Measurements from ENCODE around the gene ZEB2. TPM values are rescaled to one million over a fixed set of nuclear protein-coding genes. Genes with fewer than 3 reads are reported as not detected.

Gene ZEB2
- total RNA-seq, 1 donor from 2014 or later = 88.5 TPM

- no peaks in the 10 kb centered on the region for H3K9me3 Mint-ChIP-seq
- peaks cover 4% of the 10 kb centered on the region for H3K36me3 Mint-ChIP-seq
- peaks cover 26% of the 10 kb centered on the region for H3K27me3 Mint-ChIP-seq
- H3K4me3 Mint-ChIP-seq = no peak overlapping the region
- no peak for DNase-seq (ENCODE audit: extremely low spot score, unreplicated experiment)
- H3K27ac Mint-ChIP-seq = no peak overlapping the region
- peaks cover 25% of the 10 kb centered on the region for H3K4me1 Mint-ChIP-seq (ENCODE audit: unreplicated experiment)
- TF ChIP-seq CTCF (conservative IDR thresholded peaks at IDR 0.05) = no peak
These were observed 43.2 kb downstream of the ZEB2 start for GRCh38 chr2:144476682-144477081.

DNA sequence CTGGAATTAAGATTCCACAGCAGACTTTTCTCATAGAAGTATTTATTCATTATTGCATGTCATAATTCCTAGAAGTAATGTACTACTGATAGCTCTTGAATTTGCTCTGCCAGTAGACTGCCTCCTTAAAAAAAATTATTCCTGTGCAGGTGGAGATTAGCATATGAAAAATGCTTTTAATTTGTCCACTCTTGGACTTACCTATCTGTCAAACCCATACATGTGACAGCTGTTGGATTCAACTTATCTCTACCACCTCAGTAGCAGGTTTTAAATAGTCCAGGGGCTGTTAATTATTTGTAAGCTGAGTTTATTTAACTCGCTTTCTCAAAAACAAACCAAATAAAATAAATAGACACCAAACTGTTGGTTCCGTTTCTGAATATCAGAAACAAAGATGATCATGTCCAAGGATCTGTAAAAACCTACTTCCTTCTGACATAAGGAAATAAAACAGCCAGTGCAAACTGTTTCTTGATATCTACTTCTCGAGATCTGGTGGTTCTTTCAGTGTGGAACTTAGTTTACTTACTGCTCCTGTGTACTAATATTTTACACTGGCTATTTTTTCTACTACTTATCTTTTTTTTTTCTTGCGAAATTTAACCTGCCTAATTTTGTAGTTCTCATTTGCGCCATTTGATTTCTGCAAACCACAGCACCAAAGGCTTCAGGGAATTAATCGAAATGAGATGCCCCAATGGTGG, 44.2 kb downstream of the ZEB2 start:
- TF ChIP-seq CTCF (conservative IDR thresholded peaks at IDR 0.05) = no peak
- H3K4me1 Mint-ChIP-seq (ENCODE audit: unreplicated experiment) = peaks cover 21% of the 10 kb centered on the region
- H3K27me3 Mint-ChIP-seq = peaks cover 32% of the 10 kb centered on the region
- no peak overlapping the region for H3K27ac Mint-ChIP-seq
- no peaks in the 10 kb centered on the region for H3K9me3 Mint-ChIP-seq
- H3K36me3 Mint-ChIP-seq = peaks cover 4% of the 10 kb centered on the region
- no peak for DNase-seq (ENCODE audit: extremely low spot score, unreplicated experiment)
- no peak overlapping the region for H3K4me3 Mint-ChIP-seq

DNA sequence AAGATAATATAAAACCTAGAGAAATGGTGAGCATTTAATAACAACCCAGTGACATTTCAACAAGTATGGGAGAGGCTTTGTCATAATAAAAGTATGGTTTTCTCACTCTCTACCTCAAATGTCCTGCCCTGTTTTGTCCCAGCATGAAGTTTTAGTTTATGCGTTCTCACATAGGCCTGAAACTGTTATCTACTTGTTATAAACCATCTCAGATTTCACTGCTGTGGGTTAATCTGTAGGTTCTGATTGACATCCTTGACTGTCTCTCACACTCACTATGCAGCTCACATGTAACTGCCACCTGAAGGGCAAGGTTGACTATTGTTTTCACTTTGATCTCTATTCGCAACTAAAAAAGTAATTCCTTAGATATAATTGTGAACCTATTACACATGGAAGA, 44.9 kb downstream of the ZEB2 start:
- peaks cover 4% of the 10 kb centered on the region for H3K36me3 Mint-ChIP-seq
- H3K4me1 Mint-ChIP-seq (ENCODE audit: unreplicated experiment) = peaks cover 15% of the 10 kb centered on the region
- no peak overlapping the region for H3K27ac Mint-ChIP-seq
- no peaks in the 10 kb centered on the region for H3K9me3 Mint-ChIP-seq
- DNase-seq (ENCODE audit: extremely low spot score, unreplicated experiment) = no peak
- peaks cover 31% of the 10 kb centered on the region for H3K27me3 Mint-ChIP-seq
- TF ChIP-seq CTCF (conservative IDR thresholded peaks at IDR 0.05) = no peak
- H3K4me3 Mint-ChIP-seq = no peak overlapping the region

DNA sequence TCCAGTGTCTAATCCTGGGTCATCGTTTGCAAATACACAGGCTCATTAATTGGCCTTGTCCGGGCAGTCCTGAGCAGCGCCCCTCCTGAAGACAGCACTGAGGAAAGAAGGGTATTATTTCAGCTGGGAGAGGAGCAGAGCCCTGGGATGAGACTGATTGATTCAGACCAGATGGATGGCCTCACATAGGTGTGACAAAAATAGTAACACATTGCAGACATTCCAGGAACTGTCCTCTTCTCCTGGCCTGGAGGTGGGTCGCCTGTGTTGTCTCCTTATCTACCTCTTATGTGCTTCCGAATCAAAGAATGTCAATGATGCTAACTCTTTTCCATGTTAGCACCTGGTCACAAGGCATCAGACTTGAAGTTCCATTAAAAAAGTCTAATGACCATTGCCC, 45.9 kb downstream of the ZEB2 start:
- no peak overlapping the region for H3K27ac Mint-ChIP-seq
- H3K4me3 Mint-ChIP-seq = no peak overlapping the region
- H3K36me3 Mint-ChIP-seq = peaks cover 4% of the 10 kb centered on the region
- H3K4me1 Mint-ChIP-seq (ENCODE audit: unreplicated experiment) = peaks cover 15% of the 10 kb centered on the region
- no peak for DNase-seq (ENCODE audit: extremely low spot score, unreplicated experiment)
- H3K9me3 Mint-ChIP-seq = no peaks in the 10 kb centered on the region
- TF ChIP-seq CTCF (conservative IDR thresholded peaks at IDR 0.05) = no peak
- peaks cover 33% of the 10 kb centered on the region for H3K27me3 Mint-ChIP-seq

- TF ChIP-seq CTCF (conservative IDR thresholded peaks at IDR 0.05) = no peak
- H3K36me3 Mint-ChIP-seq = peaks cover 6% of the 10 kb centered on the region
- DNase-seq (ENCODE audit: extremely low spot score, unreplicated experiment) = no peak
- no peak overlapping the region for H3K27ac Mint-ChIP-seq
- H3K4me3 Mint-ChIP-seq = no peak overlapping the region
- H3K9me3 Mint-ChIP-seq = no peaks in the 10 kb centered on the region
- H3K27me3 Mint-ChIP-seq = peaks cover 37% of the 10 kb centered on the region
- H3K4me1 Mint-ChIP-seq (ENCODE audit: unreplicated experiment) = peaks cover 20% of the 10 kb centered on the region
These were observed 47.0 kb downstream of the ZEB2 start for GRCh38 chr2:144472911-144473310.

Measured in type B pancreatic cell (in vitro differentiated cells).